Hematopoietic multipotent progenitor cell (in vitro differentiated cells): Measurements from ENCODE around the gene BOD1. TPM values are rescaled to one million over a fixed set of nuclear protein-coding genes. Genes with fewer than 3 reads are reported as not detected.
A peak's percentile ranks its signal among the peaks of the same experiment; 100 is the strongest.

Experiments used
- DNase-seq, 3 donors: peaks; one replicate each; pipeline ENCODE4 v3.0.0-alpha.2; 2011 to 2015; ENCODE audit warnings: low read depth in 2 of 3, low spot score in 2 of 3
- total RNA-seq: library from RNA; depleted of rRNA; stranded (reverse); fragments of >200 nt; gene quantifications from one replicate; pipeline ENCODE4 v1.2.3, GENCODE V29; 2012

Gene BOD1
- total RNA-seq, 1 donor, result 23.2 TPM

GRCh38 chr5:173581408-173582215 lies 34.8 kb downstream of the BOD1 start:
- peak in 2 of 3 donors; percentile 37 to 47 for DNase-seq

- DNase-seq, result no peak
These were observed 37.4 kb downstream of the BOD1 start for GRCh38 chr5:173578947-173579615.

GRCh38 chr5:173577817-173578216 lies 38.6 kb downstream of the BOD1 start:
- no peak for DNase-seq

- DNase-seq, result no peak
These were observed 39.3 kb downstream of the BOD1 start for GRCh38 chr5:173577166-173577565.

GRCh38 chr5:173575985-173576384 lies 40.5 kb downstream of the BOD1 start:
- no peak for DNase-seq

- no peak for DNase-seq
These were observed 41.5 kb downstream of the BOD1 start for GRCh38 chr5:173574983-173575382.

GRCh38 chr5:173573126-173573960 lies 43.1 kb downstream of the BOD1 start:
- DNase-seq, result peak; percentile 28 to 48 (median 33)

GRCh38 chr5:173572431-173573125 lies 43.9 kb downstream of the BOD1 start:
- no peak for DNase-seq

GRCh38 chr5:173570321-173571090 lies 45.9 kb downstream of the BOD1 start:
- no peak for DNase-seq

GRCh38 chr5:173568703-173569102 lies 47.7 kb downstream of the BOD1 start:
- DNase-seq, result no peak

GRCh38 chr5:173568128-173568527 lies 48.3 kb downstream of the BOD1 start:
- no peak for DNase-seq

- DNase-seq, result no peak
These were observed 48.9 kb downstream of the BOD1 start for GRCh38 chr5:173567548-173567947.

- no peak for DNase-seq
These were observed 50.9 kb downstream of the BOD1 start for GRCh38 chr5:173565491-173566072.

- DNase-seq, result no peak
These were observed 52.3 kb downstream of the BOD1 start for GRCh38 chr5:173564106-173564505.

GRCh38 chr5:173563246-173563645 lies 53.2 kb downstream of the BOD1 start:
- DNase-seq, result no peak

- DNase-seq, result no peak
These were observed 54.0 kb downstream of the BOD1 start for GRCh38 chr5:173562451-173562850.
